Activated T-helper 2 cell treated with anti-CD3 and anti-CD28 coated beads, Interferon-gamma antibody, Interleukin-2, Interleukin-4, amounts not matched to agents 10 μg/mL and 5 μg/mL and 100 μg/mL, durations not matched to agents 14 hours and 24 hours and 36 hours (primary cell): ENCODE measurements around the gene TAMM41. TPM values are rescaled to one million over a fixed set of nuclear protein-coding genes. Genes with fewer than 3 reads are reported as not detected.
"Not testable (repeated sequence)": the region's sequence is repeated elsewhere in the genome, so short reads cannot be mapped to it uniquely, and the experiment has no call there.

Experiments
- DNase-seq: peaks from one replicate; pipeline ENCODE4 v3.0.0; 2021; ENCODE audit warnings: low spot score
- H3K27ac Mint-ChIP-seq: one replicate; pipeline ENCODE4 v1.8.0; 2021; ENCODE audit warnings: mixed read lengths
- H3K27me3 Mint-ChIP-seq: one replicate; pipeline ENCODE4 v1.8.0; 2021; ENCODE audit warnings: low read depth, mixed read lengths
- H3K36me3 Mint-ChIP-seq: one replicate; pipeline ENCODE4 v1.8.0; 2021; ENCODE audit warnings: low read depth, mixed read lengths
- H3K4me1 Mint-ChIP-seq: one replicate; pipeline ENCODE4 v1.8.0; 2021; ENCODE audit warnings: low read depth, mixed read lengths
- H3K4me3 Mint-ChIP-seq: one replicate; pipeline ENCODE4 v1.8.0; 2021; ENCODE audit warnings: low read depth, mild to moderate bottlenecking, moderate library complexity, mixed read lengths
- H3K9me3 Mint-ChIP-seq: one replicate; pipeline ENCODE4 v1.8.0; 2021; ENCODE audit warnings: mixed read lengths
- intact Hi-C: fragments of 100-400 bp; cut with micrococcal nuclease; formaldehyde crosslinking; loops from one replicate; pipeline ENCODE4 v1.15.1; 2023
- total RNA-seq: library from RNA; stranded (reverse); gene quantifications from 2 replicates; pipeline ENCODE4 v1.2.3, GENCODE V29; 2022

Gene TAMM41
- total RNA-seq = 28.4 and 30.6 TPM in 2 replicates

- peak within 1 kb of the TSS; percentile 97 for H3K4me3 Mint-ChIP-seq
- peaks cover 3% of the 10 kb centered on the region for H3K27me3 Mint-ChIP-seq
- H3K36me3 Mint-ChIP-seq = peaks cover 27% of the 10 kb centered on the region
- H3K9me3 Mint-ChIP-seq = no peaks in the 10 kb centered on the region
- peaks cover 20% of the 10 kb centered on the region for H3K4me1 Mint-ChIP-seq
- DNase-seq = peak; percentile 85
- intact Hi-C loops = loop anchor here (5.0 to 10.0 kb wide), 4 partner anchors 44 to 482 kb away; no protein-coding TSS in a partner anchor
- H3K27ac Mint-ChIP-seq = peak within 1 kb of the TSS; percentile 90
These were observed at the start of gene TAMM41 for GRCh38 chr3:11846281-11847266. TAMM41 (minus strand) TSS chr3:11846885; CDS start chr3:11846636, 249 bp downstream.

DNA sequence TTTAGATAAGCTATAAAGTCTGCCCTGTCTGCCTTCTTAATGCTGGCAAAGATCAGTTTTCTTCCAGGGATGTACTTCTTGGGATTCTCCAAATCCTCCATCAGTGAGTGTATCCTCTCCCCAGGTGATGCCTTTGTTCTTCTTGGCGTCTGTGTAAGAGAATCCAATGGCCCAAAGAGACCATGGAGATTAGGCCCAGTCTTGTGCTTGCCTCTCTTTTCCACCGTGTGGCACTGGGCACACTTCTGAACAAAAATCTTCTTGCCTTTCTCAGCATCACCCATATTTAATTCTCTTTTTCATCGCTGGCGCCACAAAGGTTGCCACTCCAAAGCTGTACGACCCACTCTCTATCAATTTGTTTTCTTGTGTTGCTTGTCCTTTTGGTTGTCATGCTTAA lies 32.2 kb upstream of the TAMM41 start:
- intact Hi-C loops = no loop called here
- H3K9me3 Mint-ChIP-seq = no peaks in the 10 kb centered on the region
- no peak overlapping the region for H3K4me3 Mint-ChIP-seq

DNA sequence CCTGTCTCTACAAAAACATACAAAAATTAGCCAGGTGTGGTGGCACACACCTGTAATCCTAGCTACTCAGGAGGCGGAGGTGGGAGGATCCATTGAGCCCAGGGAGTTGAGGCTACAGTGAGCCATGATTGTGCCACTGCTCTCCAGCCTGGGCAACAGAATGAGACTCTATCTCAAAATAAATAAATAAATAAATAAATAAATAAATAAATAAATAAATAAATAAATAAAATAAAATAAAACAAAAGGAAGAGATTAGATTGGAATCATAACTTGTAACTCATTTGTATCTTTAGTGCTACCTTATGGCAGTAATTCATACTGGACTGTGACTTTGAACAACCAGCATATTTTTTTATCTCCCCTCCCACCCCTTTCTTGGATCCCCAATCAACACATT lies 28.0 kb upstream of the TAMM41 start:
- H3K27me3 Mint-ChIP-seq, DNase-seq, H3K36me3 Mint-ChIP-seq, H3K4me1 Mint-ChIP-seq, H3K9me3 Mint-ChIP-seq, H3K4me3 Mint-ChIP-seq, H3K27ac Mint-ChIP-seq, intact Hi-C loops: not testable (repeated sequence)

More for the DNA sequence above, 32.2 kb upstream of the TAMM41 start:
- no peaks in the 10 kb centered on the region for H3K4me1 Mint-ChIP-seq
- H3K36me3 Mint-ChIP-seq = no peaks in the 10 kb centered on the region
- no peak for DNase-seq
- H3K27ac Mint-ChIP-seq = no peak overlapping the region
- peaks cover 6% of the 10 kb centered on the region for H3K27me3 Mint-ChIP-seq

- intact Hi-C loops, H3K4me1 Mint-ChIP-seq: not testable (repeated sequence)
These were observed 17.1 kb upstream of the TAMM41 start for GRCh38 chr3:11863739-11864138.

GRCh38 chr3:11862584-11862983 lies 15.9 kb upstream of the TAMM41 start:
- not testable (repeated sequence) for H3K36me3 Mint-ChIP-seq

More at GRCh38 chr3:11863739-11864138, 17.1 kb upstream of the TAMM41 start:
- H3K9me3 Mint-ChIP-seq, DNase-seq, H3K27ac Mint-ChIP-seq, H3K4me3 Mint-ChIP-seq, H3K36me3 Mint-ChIP-seq: not testable (repeated sequence)
- peaks cover 17% of the 10 kb centered on the region for H3K27me3 Mint-ChIP-seq

DNA sequence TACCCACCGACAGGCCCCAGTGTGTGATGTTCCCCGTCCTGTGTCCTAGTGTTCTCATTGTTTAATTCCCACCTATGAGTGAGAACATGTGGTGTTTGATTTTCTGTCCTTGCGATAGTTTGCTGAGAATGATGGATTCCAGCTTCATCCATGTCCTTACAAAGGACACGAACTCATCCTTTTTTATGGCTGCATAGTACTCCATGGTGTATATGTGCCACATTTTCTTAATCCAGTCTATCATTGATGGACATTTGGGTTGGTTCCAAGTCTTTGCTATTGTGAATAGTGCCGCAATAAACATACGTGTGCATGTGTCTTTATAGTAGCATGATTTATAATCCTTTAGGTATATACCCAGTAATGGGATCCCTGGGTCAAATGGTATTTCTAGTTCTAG lies 15.5 kb upstream of the TAMM41 start:
- intact Hi-C loops, H3K4me1 Mint-ChIP-seq, DNase-seq, H3K36me3 Mint-ChIP-seq, H3K9me3 Mint-ChIP-seq, H3K4me3 Mint-ChIP-seq, H3K27ac Mint-ChIP-seq: not testable (repeated sequence)
- H3K27me3 Mint-ChIP-seq = peaks cover 22% of the 10 kb centered on the region

More at GRCh38 chr3:11862584-11862983, 15.9 kb upstream of the TAMM41 start:
- H3K9me3 Mint-ChIP-seq, H3K4me3 Mint-ChIP-seq, DNase-seq, H3K27ac Mint-ChIP-seq, intact Hi-C loops, H3K4me1 Mint-ChIP-seq: not testable (repeated sequence)
- peaks cover 20% of the 10 kb centered on the region for H3K27me3 Mint-ChIP-seq

DNA sequence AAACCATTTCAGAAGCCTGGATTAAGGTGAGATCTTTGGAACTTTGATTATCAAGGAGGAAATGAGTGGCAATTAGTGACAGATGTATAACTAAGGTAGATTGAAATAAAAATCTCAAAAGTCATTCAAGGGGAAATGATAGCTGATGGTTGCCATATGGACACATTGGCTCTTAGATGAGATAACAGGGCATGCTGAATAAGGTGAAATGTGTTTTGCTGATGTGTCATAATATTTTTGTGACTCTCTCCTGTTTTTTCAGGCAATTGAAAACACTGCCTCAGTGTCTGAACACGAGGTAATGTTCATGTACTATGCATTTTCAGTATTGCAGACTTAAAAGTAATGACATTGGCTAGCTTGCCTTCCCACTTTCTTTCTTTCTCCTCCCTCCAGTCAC lies 13.5 kb upstream of the TAMM41 start:
- intact Hi-C loops, H3K36me3 Mint-ChIP-seq, H3K4me1 Mint-ChIP-seq, H3K9me3 Mint-ChIP-seq, DNase-seq, H3K27ac Mint-ChIP-seq, H3K4me3 Mint-ChIP-seq: not testable (repeated sequence)
- H3K27me3 Mint-ChIP-seq = peaks cover 20% of the 10 kb centered on the region

GRCh38 chr3:11853450-11853849 lies 6.8 kb upstream of the TAMM41 start:
- no peak for DNase-seq
- no peak overlapping the region for H3K4me3 Mint-ChIP-seq
- intact Hi-C loops = no loop called here
- H3K27me3 Mint-ChIP-seq = peaks cover 30% of the 10 kb centered on the region
- H3K9me3 Mint-ChIP-seq = no peaks in the 10 kb centered on the region
- no peaks in the 10 kb centered on the region for H3K36me3 Mint-ChIP-seq
- no peaks in the 10 kb centered on the region for H3K4me1 Mint-ChIP-seq
- H3K27ac Mint-ChIP-seq = no peak overlapping the region

GRCh38 chr3:11850003-11850402 lies 3.3 kb upstream of the TAMM41 start:
- H3K4me1 Mint-ChIP-seq = peaks cover 13% of the 10 kb centered on the region
- intact Hi-C loops = no loop called here
- no peaks in the 10 kb centered on the region for H3K36me3 Mint-ChIP-seq
- peaks cover 21% of the 10 kb centered on the region for H3K27me3 Mint-ChIP-seq
- H3K4me3 Mint-ChIP-seq = no peak overlapping the region
- no peak overlapping the region for H3K27ac Mint-ChIP-seq
- no peaks in the 10 kb centered on the region for H3K9me3 Mint-ChIP-seq
- DNase-seq = no peak

- DNase-seq = no peak
- Mint-ChIP-seq H3K27me3 (peaks cover 11% of the 10 kb centered on the region), H3K4me3 (no peak overlapping the region), H3K27ac (no peak overlapping the region), H3K4me1 (peaks cover 20% of the 10 kb centered on the region), H3K9me3 (no peaks in the 10 kb centered on the region), H3K36me3 (peaks cover 19% of the 10 kb centered on the region)
- intact Hi-C loops = loop anchor here (5.0 to 10.0 kb wide), 4 partner anchors 45 to 483 kb away; no protein-coding TSS in a partner anchor
These were observed 922 bp upstream of the TAMM41 start for GRCh38 chr3:11847607-11848006.

GRCh38 chr3:11845651-11846050 lies 1.0 kb downstream of the TAMM41 start:
- DNase-seq = no peak
- Mint-ChIP-seq H3K27ac (peak overlapping the region; percentile 90), H3K4me1 (peaks cover 20% of the 10 kb centered on the region)

GRCh38 chr3:11844891-11845290 lies 1.8 kb downstream of the TAMM41 start:
- H3K4me1 Mint-ChIP-seq = peaks cover 20% of the 10 kb centered on the region
- H3K9me3 Mint-ChIP-seq = no peaks in the 10 kb centered on the region
- H3K36me3 Mint-ChIP-seq = peaks cover 38% of the 10 kb centered on the region
- intact Hi-C loops = loop anchor here (5.0 to 10.0 kb wide), 4 partner anchors 43 to 480 kb away; no protein-coding TSS in a partner anchor
- DNase-seq = no peak
- peak overlapping the region; percentile 70 for H3K27ac Mint-ChIP-seq
- no peaks in the 10 kb centered on the region for H3K27me3 Mint-ChIP-seq
- peak overlapping the region; percentile 97 for H3K4me3 Mint-ChIP-seq

More at GRCh38 chr3:11845651-11846050, 1.0 kb downstream of the TAMM41 start:
- Mint-ChIP-seq H3K4me3 (peak overlapping the region; percentile 97), H3K9me3 (no peaks in the 10 kb centered on the region), H3K27me3 (peaks cover 3% of the 10 kb centered on the region), H3K36me3 (peaks cover 30% of the 10 kb centered on the region)
- intact Hi-C loops = loop anchor here (5.0 to 10.0 kb wide), 4 partner anchors 43 to 481 kb away; no protein-coding TSS in a partner anchor
